HCT116 (cell line): ENCODE measurements around the gene PTPRJ. TPM values are rescaled to one million over a fixed set of nuclear protein-coding genes. Genes with fewer than 3 reads are reported as not detected.

Experiments
- ATAC-seq: fragments of 200-7000 bp; cut with Tn5 transposase; 2 replicates; pipeline ENCODE4 v1.9.1; 2020; ENCODE audit warnings: mild to moderate bottlenecking, moderate library complexity
- BruUV-seq: library from RNA; stranded (reverse); fragments of 400-500 nt; replicated peaks from 2 replicates; lab custom pipeline; 2021; lab: Mats Ljungman, UMichigan
- CTCF ChIA-PET: fragments of 300-600 bp; sonication (Branson Sonifier 250); formaldehyde crosslinking; loops from one replicate; lab custom pipeline; 2021; ENCODE audit warnings: antibody characterized with exemption; lab: Charles Lee
- POLR2A ChIA-PET: fragments of 300-600, 350-600 bp; sonication (Branson Sonifier 250); formaldehyde crosslinking; loops from one replicate; lab custom pipeline; 2021; ENCODE audit warnings: antibody characterized with exemption; lab: Charles Lee
- RAD21 ChIA-PET, 2 experiments: fragments of 300-600 bp; sonication (Branson Sonifier 250); formaldehyde crosslinking; loops; one replicate each; lab custom pipeline; 2023; ENCODE audit warnings: low total read pairs in 2 of 2; ENCODE audit not compliant: uncharacterized antibody in 2 of 2, unreplicated experiment in 2 of 2, low non-redundant PET in 1 of 2; lab: Charles Lee
- DNase-seq: peaks from one replicate; pipeline ENCODE4 v3.0.0-alpha.2; 2010; ENCODE audit warnings: low read depth, low spot score
- H2AFZ ChIP-seq: fragments of 200-600 bp; shearing (Covaris generic), sonication (generic); 2 replicates; pipeline ENCODE4 v1.6.1; 2017; ENCODE audit warnings: low read depth, mixed run types, mixed read lengths, antibody characterized with exemption, low read length; ENCODE audit not compliant: poor library complexity, severe bottlenecking
- H3K27ac ChIP-seq: 2 replicates; pipeline ENCODE4 v1.5.1; 2012; ENCODE audit warnings: low read depth, low read length
- H3K27me3 ChIP-seq: fragments of 200-600 bp; sonication (generic); 2 replicates; pipeline ENCODE4 v1.6.1; 2016; ENCODE audit warnings: mixed run types, low read length, mixed read lengths; ENCODE audit not compliant: insufficient read depth
- H3K36me3 ChIP-seq, 2 experiments: fragments of 200-500 bp in 1 of 2; fragments of 200-600 bp in 1 of 2; sonication (Bioruptor generic) in 1 of 2; sonication (generic) in 1 of 2; 2 replicates each; pipeline versions ENCODE4 v1.5.1 to v1.6.1; 2014 to 2016; ENCODE audit warnings: low read length in 2 of 2, inconsistent platforms in 1 of 2, mixed read lengths in 1 of 2, mixed run types in 1 of 2; ENCODE audit not compliant: insufficient read depth in 2 of 2, control insufficient read depth in 1 of 2
- H3K4me1 ChIP-seq, 2 experiments: fragments of 200-600 bp in 1 of 2; sonication (generic) in 1 of 2; 2 replicates each; pipeline versions ENCODE4 v1.5.1 to v1.6.1; 2012 to 2017; ENCODE audit warnings: low read length in 2 of 2, inconsistent platforms in 1 of 2, mild to moderate bottlenecking in 1 of 2, mixed read lengths in 1 of 2, mixed run types in 1 of 2, moderate library complexity in 1 of 2; ENCODE audit not compliant: insufficient read depth in 2 of 2, control insufficient read depth in 1 of 2
- H3K4me2 ChIP-seq: fragments of 200-600 bp; sonication (generic); 2 replicates; pipeline ENCODE4 v1.6.1; 2017; ENCODE audit warnings: mixed run types, low read length, mixed read lengths
- H3K4me3 ChIP-seq, 2 experiments: fragments of 200-600 bp in 1 of 2; sonication (generic) in 1 of 2; replicated peaks in 1 of 2; 2 replicates each; pipeline ENCODE4 v1.5.1; 2011 to 2016; ENCODE audit warnings: low read length in 2 of 2, control low read depth in 1 of 2, low read depth in 1 of 2, mild to moderate bottlenecking in 1 of 2, mixed read lengths in 1 of 2, mixed run types in 1 of 2
- H3K79me2 ChIP-seq: fragments of 200-600 bp; sonication (generic); 2 replicates; pipeline ENCODE4 v1.6.1; 2017; ENCODE audit warnings: mild to moderate bottlenecking, mixed run types, low read length, moderate library complexity, mixed read lengths; ENCODE audit not compliant: insufficient read depth
- H3K9ac ChIP-seq: fragments of 200-600 bp; sonication (generic); 2 replicates; pipeline ENCODE4 v1.6.1; 2016; ENCODE audit warnings: low read length, mixed read lengths
- H3K9me2 ChIP-seq: fragments of 200-600 bp; sonication (generic), shearing (Covaris generic); 2 replicates; pipeline ENCODE4 v1.6.1; 2017; ENCODE audit warnings: mixed run types, mild to moderate bottlenecking, moderate library complexity; ENCODE audit not compliant: insufficient read depth
- H3K9me3 ChIP-seq, 2 experiments: fragments of 200-500 bp in 1 of 2; fragments of 200-600 bp in 1 of 2; sonication (Bioruptor generic) in 1 of 2; sonication (generic) in 1 of 2; 2 replicates each; pipeline ENCODE4 v1.6.1; 2014 to 2017; ENCODE audit warnings: low read length in 2 of 2, mixed read lengths in 2 of 2, inconsistent platforms in 1 of 2, low read depth in 1 of 2, mild to moderate bottlenecking in 1 of 2, mixed run types in 1 of 2, moderate library complexity in 1 of 2; ENCODE audit not compliant: control insufficient read depth in 1 of 2, insufficient read depth in 1 of 2
- H4K20me1 ChIP-seq: fragments of 200-600 bp; sonication (generic), shearing (Covaris generic); 2 replicates; pipeline ENCODE4 v1.6.1; 2017; ENCODE audit warnings: mixed run types, mild to moderate bottlenecking, moderate library complexity; ENCODE audit not compliant: insufficient read depth
- CBX3 ChIP-seq: IDR thresholded peaks from 2 replicates; pipeline ENCODE4 v1.6.1; 2012; ENCODE audit warnings: low read depth
- CEBPB ChIP-seq: IDR thresholded peaks from 2 replicates; pipeline ENCODE4 v1.6.1; 2012; ENCODE audit warnings: low read depth
- EGR1 ChIP-seq: IDR thresholded peaks from 2 replicates; pipeline ENCODE4 v1.6.1; 2012; ENCODE audit warnings: low read depth
- EZH2 ChIP-seq: fragments of 200-600 bp; sonication (generic); IDR thresholded peaks from 2 replicates; pipeline ENCODE4 v1.6.1; 2017; ENCODE audit warnings: antibody characterized with exemption, mixed run types
- FOSL1 ChIP-seq: IDR thresholded peaks from 2 replicates; pipeline ENCODE4 v1.6.1; 2012; ENCODE audit warnings: low read depth
- JUND ChIP-seq: IDR thresholded peaks from 2 replicates; pipeline ENCODE4 v1.6.1; 2012
- RAD21 ChIP-seq: IDR thresholded peaks from 2 replicates; pipeline ENCODE4 v1.6.1; 2012; ENCODE audit warnings: low read depth, mild to moderate bottlenecking
- SIN3A ChIP-seq: IDR thresholded peaks from 2 replicates; pipeline ENCODE4 v1.6.1; 2012; ENCODE audit warnings: low read depth
- YY1 ChIP-seq: IDR thresholded peaks from 2 replicates; pipeline ENCODE4 v1.6.1; 2011; ENCODE audit warnings: low read length, low read depth, moderate library complexity, mild to moderate bottlenecking; ENCODE audit not compliant: insufficient replicate concordance; ENCODE audit errors: extremely low read depth
- ZFX ChIP-seq: fragments of 450-650 bp; IDR thresholded peaks from 2 replicates; pipeline ENCODE4 v1.6.1; 2017
- ZNF274 ChIP-seq: fragments of 200-500 bp; sonication (Bioruptor generic); IDR thresholded peaks from 2 replicates; pipeline ENCODE4 v1.6.1; 2014; ENCODE audit warnings: mild to moderate bottlenecking, low read depth, low read length, inconsistent platforms
- intact Hi-C: fragments of 100-400 bp; cut with micrococcal nuclease; formaldehyde crosslinking; loops from 2 replicates; pipeline ENCODE4 v1.10.0; 2022
- total RNA-seq: library from RNA; stranded (reverse); gene quantifications from one replicate; pipeline ENCODE4 v1.2.1, GENCODE V29; 2021; ENCODE audit not compliant: unreplicated experiment

Gene PTPRJ
- total RNA-seq, 1 experiment from 2014 or later = 19.1 TPM

- H3K36me3 ChIP-seq = peaks cover 0 to 3% of the 10 kb centered on the region in 2 experiments; a peak in 1 of 4 replicates
- no peak overlapping the region for H3K9ac ChIP-seq
- H3K9me3 ChIP-seq = no peaks in the 10 kb centered on the region
- DNase-seq = no peak
- ChIA-PET CTCF (no interaction called here), POLR2A (no interaction called here), RAD21 (no interaction called here)
- no TSS peak for BruUV-seq
- intact Hi-C loops = no loop called here
- no peak overlapping the region for H3K4me3 ChIP-seq
- no peaks in the 10 kb centered on the region for H4K20me1 ChIP-seq
- no peak overlapping the region for H2AFZ ChIP-seq
- H3K27me3 ChIP-seq = no peaks in the 10 kb centered on the region
- no peak overlapping the region for H3K27ac ChIP-seq
- H3K4me2 ChIP-seq = no peak overlapping the region
- no peaks in the 10 kb centered on the region for H3K79me2 ChIP-seq
- no peaks in the 10 kb centered on the region for H3K9me2 ChIP-seq
- no peak for ATAC-seq
- no peak for TF ChIP-seq SIN3A
- no peak for TF ChIP-seq EZH2
- no peak for TF ChIP-seq JUND
- TF ChIP-seq FOSL1 = no peak
- TF ChIP-seq, all 23 proteins: peak for 0
- H3K4me1 ChIP-seq = no peaks in the 10 kb centered on the region
These were observed 142.3 kb downstream of the PTPRJ start for GRCh38 chr11:48122656-48123055.

DNA sequence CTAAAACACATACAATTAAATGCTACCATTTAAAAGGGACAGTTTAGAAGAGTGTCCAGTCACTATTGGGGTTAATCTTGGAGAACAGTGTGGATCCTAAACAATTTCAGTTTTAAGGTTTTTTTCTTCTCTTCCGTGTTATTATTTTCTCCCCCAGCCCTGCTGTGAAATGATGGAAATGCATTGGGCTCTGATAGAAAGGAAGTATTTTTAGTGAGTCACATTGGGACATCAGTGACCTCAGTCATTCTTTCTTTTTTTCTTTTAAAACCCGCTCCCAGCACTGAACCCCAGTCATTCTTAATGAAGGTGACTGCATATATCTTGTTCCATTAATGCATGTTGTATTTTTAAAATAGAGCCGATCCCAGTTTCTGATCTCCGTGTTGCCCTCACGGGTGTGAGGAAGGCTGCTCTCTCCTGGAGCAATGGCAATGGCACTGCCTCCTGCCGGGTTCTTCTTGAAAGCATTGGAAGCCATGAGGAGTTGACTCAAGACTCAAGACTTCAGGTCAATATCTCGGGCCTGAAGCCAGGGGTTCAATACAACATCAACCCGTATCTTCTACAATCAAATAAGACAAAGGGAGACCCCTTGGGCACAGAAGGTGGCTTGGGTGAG, 143.0 kb downstream of the PTPRJ start:
- ChIA-PET POLR2A (no interaction called here), RAD21 (no interaction called here), CTCF (no interaction called here)
- Histone ChIP-seq H3K27me3 (no peaks in the 10 kb centered on the region), H3K4me3 (no peak overlapping the region), H2AFZ (no peak overlapping the region), H3K9me2 (no peaks in the 10 kb centered on the region), H3K36me3 (peaks cover 0 to 7% of the 10 kb centered on the region in 2 experiments; a peak in 1 of 4 replicates), H3K27ac (no peak overlapping the region), H3K79me2 (no peaks in the 10 kb centered on the region), H3K4me1 (no peaks in the 10 kb centered on the region), H3K9me3 (no peaks in the 10 kb centered on the region), H3K9ac (no peak overlapping the region), H3K4me2 (no peak overlapping the region), H4K20me1 (no peaks in the 10 kb centered on the region)
- TF ChIP-seq YY1 (no peak), ZFX (no peak), ZNF274 (no peak), CEBPB (no peak), EZH2 (no peak), CBX3 (no peak), EGR1 (no peak), RAD21 (no peak), JUND (no peak)
- intact Hi-C loops = no loop called here
- no peak for ATAC-seq
- no peak for DNase-seq
- no TSS peak for BruUV-seq
